ENCODE measurements around the gene DPCD. TPM values are rescaled to one million over a fixed set of nuclear protein-coding genes. Genes with fewer than 3 reads are reported as not detected.
A peak's percentile ranks its signal among the peaks of the same experiment; 100 is the strongest.

The DPCD gene
- total and polyA plus RNA-seq, 5 donors from 2014 or later, result 0.99 to 1.7 (median 1.1) TPM; not detected in 1

DNA sequence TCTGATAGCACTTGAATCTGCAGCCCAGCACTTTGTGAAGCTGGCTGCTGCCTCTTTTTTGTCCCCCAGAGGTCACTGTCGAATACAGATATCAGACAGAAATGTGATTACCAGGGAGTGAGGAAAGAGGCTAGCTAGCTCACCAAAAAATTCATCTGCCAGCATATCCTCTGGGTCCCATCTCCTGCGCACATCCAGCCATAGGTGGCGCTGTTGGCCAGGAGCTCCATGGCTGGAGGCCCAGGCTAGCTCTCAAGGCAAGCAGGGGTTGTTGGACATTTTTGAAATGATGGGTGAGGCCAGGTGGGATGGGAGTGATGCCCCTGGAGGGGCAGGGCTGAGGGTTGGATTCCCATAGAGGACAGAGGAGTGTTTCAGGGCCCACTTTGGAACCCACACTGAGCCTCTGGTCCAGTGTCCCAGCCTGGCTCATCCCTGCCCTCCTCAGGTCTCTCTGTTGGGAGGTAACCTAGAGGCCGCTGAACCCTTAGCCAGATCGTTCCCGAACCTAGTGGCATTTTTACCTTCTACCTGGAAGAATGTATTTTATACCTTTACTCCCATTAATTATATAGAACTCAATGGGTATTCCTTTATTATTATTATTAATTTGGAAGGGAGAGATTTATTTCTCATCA lies 14.8 kb downstream of the DPCD start:
- Mint-ChIP-seq H3K27me3 (no peaks in the 10 kb centered on the region), H3K4me3 (no peak overlapping the region), H3K4me1 (no peaks in the 10 kb centered on the region), H3K9me3 (no peaks in the 10 kb centered on the region), H3K27ac (peak overlapping the region in 1 of 3 donors; percentile 35), H3K36me3 (peaks cover 8% of the 10 kb centered on the region)
- H3K4me1 ChIP-seq (ENCODE audit: control insufficient read depth, insufficient read depth, low read length, poor library complexity, severe bottlenecking), result no peaks in the 10 kb centered on the region
- no peak overlapping the region for H3K27ac ChIP-seq (ENCODE audit: insufficient read depth, low read length, poor library complexity, severe bottlenecking)
- no peaks in the 10 kb centered on the region for H3K27me3 ChIP-seq (ENCODE audit: control insufficient read depth, insufficient read depth, low read length)
- DNase-seq (peak; percentile 13 to 77 (median 46)), ATAC-seq (ENCODE audit: low read depth in 2 of 2) (peak; percentile 69 to 73)
- H3K4me3 ChIP-seq (ENCODE audit: low read depth, low read length), result no peak overlapping the region
- H3K9me3 ChIP-seq (ENCODE audit: control insufficient read depth in 2 of 2, low read length in 2 of 2), result no peaks in the 10 kb centered on the region
- H3K36me3 ChIP-seq (ENCODE audit: control insufficient read depth, insufficient read depth, low read length), result peaks cover 19% of the 10 kb centered on the region

GRCh38 chr10:101607124-101607523 lies 19.0 kb downstream of the DPCD start:
- H3K4me1 Mint-ChIP-seq, result peaks cover 0 to 3% (median 0%) of the 10 kb centered on the region in 4 donors
- Histone ChIP-seq H3K4me3 (ENCODE audit: low read depth, low read length) (no peak overlapping the region), H3K27me3 (ENCODE audit: control insufficient read depth, insufficient read depth, low read length) (no peaks in the 10 kb centered on the region), H3K27ac (ENCODE audit: insufficient read depth, low read length, poor library complexity, severe bottlenecking) (no peak overlapping the region), H3K9me3 (ENCODE audit: control insufficient read depth in 2 of 2, low read length in 2 of 2) (no peaks in the 10 kb centered on the region), H3K36me3 (ENCODE audit: control insufficient read depth, insufficient read depth, low read length) (peaks cover 59% of the 10 kb centered on the region), H3K4me1 (ENCODE audit: control insufficient read depth, insufficient read depth, low read length, poor library complexity, severe bottlenecking) (no peaks in the 10 kb centered on the region)
- DNase-seq (no peak), ATAC-seq (ENCODE audit: low read depth in 2 of 2) (no peak)
- H3K9me3 Mint-ChIP-seq, result no peaks in the 10 kb centered on the region
- H3K4me3 Mint-ChIP-seq, result no peak overlapping the region
- H3K27me3 Mint-ChIP-seq, result no peaks in the 10 kb centered on the region
- H3K36me3 Mint-ChIP-seq, result peaks cover 22% of the 10 kb centered on the region
- peak overlapping the region in 1 of 3 donors; percentile 1 for H3K27ac Mint-ChIP-seq

- DNase-seq (no peak), ATAC-seq (ENCODE audit: low read depth in 2 of 2) (no peak)
- no peaks in the 10 kb centered on the region for H3K9me3 ChIP-seq (ENCODE audit: control insufficient read depth in 2 of 2, low read length in 2 of 2)
- H3K4me1 ChIP-seq (ENCODE audit: control insufficient read depth, insufficient read depth, low read length, poor library complexity, severe bottlenecking), result no peaks in the 10 kb centered on the region
- H3K4me1 Mint-ChIP-seq, result peaks cover 0 to 3% (median 0%) of the 10 kb centered on the region in 4 donors
- H3K27ac Mint-ChIP-seq, result peak overlapping the region in 1 of 3 donors; percentile 58
- H3K27ac ChIP-seq (ENCODE audit: insufficient read depth, low read length, poor library complexity, severe bottlenecking), result no peak overlapping the region
- no peaks in the 10 kb centered on the region for H3K27me3 ChIP-seq (ENCODE audit: control insufficient read depth, insufficient read depth, low read length)
- H3K36me3 ChIP-seq (ENCODE audit: control insufficient read depth, insufficient read depth, low read length), result peaks cover 59% of the 10 kb centered on the region
- H3K4me3 ChIP-seq (ENCODE audit: low read depth, low read length), result no peak overlapping the region
- H3K36me3 Mint-ChIP-seq, result peaks cover 22% of the 10 kb centered on the region
- H3K27me3 Mint-ChIP-seq, result no peaks in the 10 kb centered on the region
- H3K4me3 Mint-ChIP-seq, result no peak overlapping the region
- H3K9me3 Mint-ChIP-seq, result no peaks in the 10 kb centered on the region
Observed at GRCh38 chr10:101609481-101609880, 21.4 kb downstream of the DPCD start.

- H3K36me3 ChIP-seq (ENCODE audit: control insufficient read depth, insufficient read depth, low read length), result peaks cover 56% of the 10 kb centered on the region
- no peaks in the 10 kb centered on the region for H3K4me1 ChIP-seq (ENCODE audit: control insufficient read depth, insufficient read depth, low read length, poor library complexity, severe bottlenecking)
- Mint-ChIP-seq H3K4me3 (no peak overlapping the region), H3K27ac (peak overlapping the region in 1 of 3 donors; percentile 67), H3K27me3 (no peaks in the 10 kb centered on the region), H3K4me1 (peaks cover 0 to 3% (median 0%) of the 10 kb centered on the region in 4 donors), H3K36me3 (peaks cover 22% of the 10 kb centered on the region), H3K9me3 (no peaks in the 10 kb centered on the region)
- no peaks in the 10 kb centered on the region for H3K9me3 ChIP-seq (ENCODE audit: control insufficient read depth in 2 of 2, low read length in 2 of 2)
- DNase-seq, result peak in 1 of 3 donors; percentile 41
- no peak overlapping the region for H3K27ac ChIP-seq (ENCODE audit: insufficient read depth, low read length, poor library complexity, severe bottlenecking)
- no peak overlapping the region for H3K4me3 ChIP-seq (ENCODE audit: low read depth, low read length)
- ATAC-seq (ENCODE audit: low read depth in 2 of 2), result no peak
- H3K27me3 ChIP-seq (ENCODE audit: control insufficient read depth, insufficient read depth, low read length), result no peaks in the 10 kb centered on the region
Observed at GRCh38 chr10:101611096-101611905, 23.2 kb downstream of the DPCD start.

DNA sequence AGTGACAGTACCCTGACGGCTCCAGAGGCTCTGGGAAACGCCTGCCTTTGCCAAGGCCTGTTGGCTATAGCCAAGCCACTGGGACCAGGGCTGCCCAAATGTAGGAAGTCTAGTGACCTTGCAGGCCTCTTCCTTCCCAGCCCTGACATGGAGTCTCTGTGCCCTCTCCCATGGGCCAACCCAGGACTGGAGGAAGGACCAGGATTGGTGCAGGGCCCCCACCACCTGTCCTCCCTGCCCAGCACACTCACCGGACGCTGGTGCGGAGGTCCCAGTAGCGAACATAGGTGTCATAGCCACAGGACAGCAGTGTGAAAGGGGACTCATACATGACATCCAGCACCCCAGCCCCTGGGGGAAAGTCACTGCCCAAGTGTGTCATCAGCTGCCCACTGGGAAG lies 24.0 kb downstream of the DPCD start:
- H3K4me1 ChIP-seq (ENCODE audit: control insufficient read depth, insufficient read depth, low read length, poor library complexity, severe bottlenecking), result no peaks in the 10 kb centered on the region
- no peak overlapping the region for H3K4me3 ChIP-seq (ENCODE audit: low read depth, low read length)
- no peaks in the 10 kb centered on the region for H3K9me3 ChIP-seq (ENCODE audit: control insufficient read depth in 2 of 2, low read length in 2 of 2)
- H3K27ac Mint-ChIP-seq, result no peak overlapping the region
- H3K36me3 Mint-ChIP-seq, result peaks cover 15% of the 10 kb centered on the region
- peaks cover 60% of the 10 kb centered on the region for H3K36me3 ChIP-seq (ENCODE audit: control insufficient read depth, insufficient read depth, low read length)
- H3K9me3 Mint-ChIP-seq, result no peaks in the 10 kb centered on the region
- no peak overlapping the region for H3K4me3 Mint-ChIP-seq
- no peaks in the 10 kb centered on the region for H3K27me3 Mint-ChIP-seq
- no peak overlapping the region for H3K27ac ChIP-seq (ENCODE audit: insufficient read depth, low read length, poor library complexity, severe bottlenecking)
- no peak for ATAC-seq (ENCODE audit: low read depth in 2 of 2)
- peaks cover 0 to 3% (median 0%) of the 10 kb centered on the region in 4 donors for H3K4me1 Mint-ChIP-seq
- no peak for DNase-seq
- no peaks in the 10 kb centered on the region for H3K27me3 ChIP-seq (ENCODE audit: control insufficient read depth, insufficient read depth, low read length)

- Mint-ChIP-seq H3K27me3 (no peaks in the 10 kb centered on the region), H3K9me3 (no peaks in the 10 kb centered on the region), H3K4me1 (peaks cover 0 to 3% (median under 1%) of the 10 kb centered on the region in 4 donors), H3K27ac (no peak overlapping the region), H3K4me3 (no peak overlapping the region), H3K36me3 (peaks cover 21% of the 10 kb centered on the region)
- ATAC-seq (ENCODE audit: low read depth in 2 of 2) (no peak), DNase-seq (no peak)
- H3K27ac ChIP-seq (ENCODE audit: insufficient read depth, low read length, poor library complexity, severe bottlenecking), result no peak overlapping the region
- no peaks in the 10 kb centered on the region for H3K4me1 ChIP-seq (ENCODE audit: control insufficient read depth, insufficient read depth, low read length, poor library complexity, severe bottlenecking)
- H3K4me3 ChIP-seq (ENCODE audit: low read depth, low read length), result no peak overlapping the region
- no peaks in the 10 kb centered on the region for H3K9me3 ChIP-seq (ENCODE audit: control insufficient read depth in 2 of 2, low read length in 2 of 2)
- peaks cover 60% of the 10 kb centered on the region for H3K36me3 ChIP-seq (ENCODE audit: control insufficient read depth, insufficient read depth, low read length)
- H3K27me3 ChIP-seq (ENCODE audit: control insufficient read depth, insufficient read depth, low read length), result no peaks in the 10 kb centered on the region
Observed at GRCh38 chr10:101612872-101613271, 24.8 kb downstream of the DPCD start.

DNA sequence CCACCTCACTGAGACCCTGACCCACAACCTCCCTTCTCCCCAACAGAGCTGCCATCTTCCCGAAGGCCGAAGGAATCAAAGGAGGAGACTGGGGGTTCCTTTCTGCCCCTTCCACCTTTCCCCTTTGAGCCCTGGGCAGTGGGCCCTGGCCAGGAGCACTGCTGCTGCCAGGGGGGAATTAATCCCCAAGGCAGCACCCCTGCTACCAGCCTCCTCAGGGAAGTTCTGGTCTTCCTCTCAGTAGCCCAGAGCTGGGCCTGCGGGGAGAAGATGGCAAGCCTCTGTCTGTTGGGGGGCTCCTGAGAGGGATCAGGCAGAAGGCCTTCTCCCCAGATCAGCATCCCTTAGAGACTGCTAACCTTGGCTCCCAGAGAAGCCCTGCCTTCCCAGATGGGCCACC lies 25.5 kb downstream of the DPCD start:
- Histone ChIP-seq H3K4me3 (ENCODE audit: low read depth, low read length) (no peak overlapping the region), H3K27ac (ENCODE audit: insufficient read depth, low read length, poor library complexity, severe bottlenecking) (no peak overlapping the region), H3K9me3 (ENCODE audit: control insufficient read depth in 2 of 2, low read length in 2 of 2) (no peaks in the 10 kb centered on the region), H3K36me3 (ENCODE audit: control insufficient read depth, insufficient read depth, low read length) (peaks cover 60% of the 10 kb centered on the region), H3K4me1 (ENCODE audit: control insufficient read depth, insufficient read depth, low read length, poor library complexity, severe bottlenecking) (no peaks in the 10 kb centered on the region), H3K27me3 (ENCODE audit: control insufficient read depth, insufficient read depth, low read length) (no peaks in the 10 kb centered on the region)
- DNase-seq (no peak), ATAC-seq (ENCODE audit: low read depth in 2 of 2) (no peak)
- no peaks in the 10 kb centered on the region for H3K27me3 Mint-ChIP-seq
- no peak overlapping the region for H3K27ac Mint-ChIP-seq
- H3K4me1 Mint-ChIP-seq, result peaks cover 0 to 4% (median 2%) of the 10 kb centered on the region in 4 donors
- no peaks in the 10 kb centered on the region for H3K9me3 Mint-ChIP-seq
- no peak overlapping the region for H3K4me3 Mint-ChIP-seq
- peaks cover 21% of the 10 kb centered on the region for H3K36me3 Mint-ChIP-seq

Data from CD4-positive, CD25-positive, alpha-beta regulatory T cell (primary cell).